ENCODE measurements around the gene CDH4. TPM values are rescaled to one million over a fixed set of nuclear protein-coding genes. Genes with fewer than 3 reads are reported as not detected.

The CDH4 gene
- total RNA-seq, 2 donors from 2014 or later = not detected

GRCh38 chr20:61927193-61927825, 675.2 kb downstream of the CDH4 start:
- Histone ChIP-seq H3K4me1 (ENCODE audit: control insufficient read depth in 1 of 2, low read depth in 2 of 2) (no peaks in the 10 kb centered on the region), H3K36me3 (no peaks in the 10 kb centered on the region), H3K4me3 (no peak overlapping the region), H3K27me3 (replicated peaks; ENCODE audit: insufficient read depth) (no peaks in the 10 kb centered on the region), H3K27ac (no peak overlapping the region), H3K9me3 (no peaks in the 10 kb centered on the region)
- ATAC-seq (ENCODE audit: insufficient number of reproducible peaks, low FRiP score, low read depth) (no peak), DNase-seq (ENCODE audit: low spot score) (no peak)
- TF ChIP-seq CTCF (IDR thresholded peaks at IDR 0.05) = no peak

GRCh38 chr20:61927826-61928541, 675.9 kb downstream of the CDH4 start:
- TF ChIP-seq CTCF (IDR thresholded peaks at IDR 0.05) = no peak
- Histone ChIP-seq H3K27ac (no peak overlapping the region), H3K4me3 (no peak overlapping the region), H3K9me3 (no peaks in the 10 kb centered on the region), H3K4me1 (ENCODE audit: control insufficient read depth in 1 of 2, low read depth in 2 of 2) (no peaks in the 10 kb centered on the region), H3K36me3 (no peaks in the 10 kb centered on the region), H3K27me3 (replicated peaks; ENCODE audit: insufficient read depth) (no peaks in the 10 kb centered on the region)
- no peak for ATAC-seq (ENCODE audit: insufficient number of reproducible peaks, low FRiP score, low read depth)
- DNase-seq (ENCODE audit: low spot score) = no peak

- no peak for ATAC-seq (ENCODE audit: insufficient number of reproducible peaks, low FRiP score, low read depth)
- H3K27me3 ChIP-seq (replicated peaks; ENCODE audit: insufficient read depth) = no peaks in the 10 kb centered on the region
- H3K27ac ChIP-seq = no peak overlapping the region
- no peaks in the 10 kb centered on the region for H3K36me3 ChIP-seq
- H3K4me1 ChIP-seq (ENCODE audit: control insufficient read depth in 1 of 2, low read depth in 2 of 2) = no peaks in the 10 kb centered on the region
- no peaks in the 10 kb centered on the region for H3K9me3 ChIP-seq
- TF ChIP-seq CTCF (IDR thresholded peaks at IDR 0.05) = no peak
- no peak overlapping the region for H3K4me3 ChIP-seq
- DNase-seq (ENCODE audit: low spot score) = no peak
Measured at GRCh38 chr20:61929561-61929960, 677.5 kb downstream of the CDH4 start.

GRCh38 chr20:61929971-61930666, 678.1 kb downstream of the CDH4 start:
- H3K4me3 ChIP-seq = no peak overlapping the region
- H3K27ac ChIP-seq = no peak overlapping the region
- no peaks in the 10 kb centered on the region for H3K27me3 ChIP-seq (replicated peaks; ENCODE audit: insufficient read depth)
- no peaks in the 10 kb centered on the region for H3K9me3 ChIP-seq
- no peak for TF ChIP-seq CTCF (IDR thresholded peaks at IDR 0.05)
- H3K36me3 ChIP-seq = no peaks in the 10 kb centered on the region
- ATAC-seq (ENCODE audit: insufficient number of reproducible peaks, low FRiP score, low read depth) (no peak), DNase-seq (ENCODE audit: low spot score) (no peak)
- H3K4me1 ChIP-seq (ENCODE audit: control insufficient read depth in 1 of 2, low read depth in 2 of 2) = no peaks in the 10 kb centered on the region

GRCh38 chr20:61930776-61931475, 678.9 kb downstream of the CDH4 start:
- ATAC-seq (ENCODE audit: insufficient number of reproducible peaks, low FRiP score, low read depth) (no peak), DNase-seq (ENCODE audit: low spot score) (no peak)
- Histone ChIP-seq H3K36me3 (no peaks in the 10 kb centered on the region), H3K4me3 (no peak overlapping the region), H3K27ac (no peak overlapping the region), H3K27me3 (replicated peaks; ENCODE audit: insufficient read depth) (no peaks in the 10 kb centered on the region), H3K4me1 (ENCODE audit: control insufficient read depth in 1 of 2, low read depth in 2 of 2) (no peaks in the 10 kb centered on the region), H3K9me3 (no peaks in the 10 kb centered on the region)
- TF ChIP-seq CTCF (IDR thresholded peaks at IDR 0.05) = no peak
